GM18858 (cell line): ENCODE data around the gene TMCC1.
"Not testable (repeated sequence)": the region's sequence is repeated elsewhere in the genome, so short reads cannot be mapped to it uniquely, and the experiment has no call there.

Experiments used
- ATAC-seq: cut with Tn5 transposase; IDR thresholded peaks from one replicate; pipeline ENCODE4 v1.9.1; 2021; ENCODE audit not compliant: unreplicated experiment

The TMCC1 gene

GRCh38 chr3:129892857-129893580 lies 492 bp downstream of the TMCC1 start:
- ATAC-seq: peak; percentile 25

- no peak for ATAC-seq
Observed at GRCh38 chr3:129892486-129892856, 1.0 kb downstream of the TMCC1 start.

GRCh38 chr3:129890891-129891290 lies 2.6 kb downstream of the TMCC1 start:
- no peak for ATAC-seq

GRCh38 chr3:129890125-129890524 lies 3.4 kb downstream of the TMCC1 start:
- peak; percentile 33 for ATAC-seq

GRCh38 chr3:129888771-129889170 lies 4.7 kb downstream of the TMCC1 start:
- no peak for ATAC-seq

GRCh38 chr3:129881261-129881660 lies 12.2 kb downstream of the TMCC1 start:
- no peak for ATAC-seq

- no peak for ATAC-seq
Observed at GRCh38 chr3:129878355-129878754, 15.2 kb downstream of the TMCC1 start.

- ATAC-seq: not testable (repeated sequence)
Observed at GRCh38 chr3:129874479-129874878, 19.0 kb downstream of the TMCC1 start.

- no peak for ATAC-seq
Observed at GRCh38 chr3:129868912-129869311, 24.6 kb downstream of the TMCC1 start.

- no peak for ATAC-seq
Observed at GRCh38 chr3:129867506-129868124, 25.9 kb downstream of the TMCC1 start.

GRCh38 chr3:129865806-129866205 lies 27.7 kb downstream of the TMCC1 start:
- no peak for ATAC-seq

GRCh38 chr3:129864519-129864918 lies 29.0 kb downstream of the TMCC1 start:
- ATAC-seq: no peak

- ATAC-seq: no peak
Observed at GRCh38 chr3:129859272-129859671, 34.2 kb downstream of the TMCC1 start.

GRCh38 chr3:129857899-129858298 lies 35.6 kb downstream of the TMCC1 start:
- ATAC-seq: no peak

- ATAC-seq: not testable (repeated sequence)
Observed at GRCh38 chr3:129856790-129857189, 36.7 kb downstream of the TMCC1 start.

- no peak for ATAC-seq
Observed at GRCh38 chr3:129855832-129856419, 37.6 kb downstream of the TMCC1 start.

GRCh38 chr3:129855170-129855831 lies 38.2 kb downstream of the TMCC1 start:
- ATAC-seq: no peak

GRCh38 chr3:129854460-129854859 lies 39.1 kb downstream of the TMCC1 start:
- no peak for ATAC-seq

- no peak for ATAC-seq
Observed at GRCh38 chr3:129845956-129846355, 47.6 kb downstream of the TMCC1 start.

- no peak for ATAC-seq
Observed at GRCh38 chr3:129840707-129841360, 52.7 kb downstream of the TMCC1 start.

- no peak for ATAC-seq
Observed at GRCh38 chr3:129838086-129838485, 55.4 kb downstream of the TMCC1 start.
